IPS-15b (cell line): ENCODE results near the gene ARHGEF2.

Experiments used
- H3K27me3 ChIP-seq: one replicate; pipeline ENCODE4 v1.6.1; 2013; ENCODE audit warnings: low read length; ENCODE audit not compliant: control insufficient read depth, insufficient read depth
- H3K36me3 ChIP-seq: one replicate; pipeline ENCODE4 v1.6.1; 2013; ENCODE audit warnings: low read length; ENCODE audit not compliant: control insufficient read depth, insufficient read depth
- H3K4me1 ChIP-seq: one replicate; pipeline ENCODE4 v1.6.1; 2013; ENCODE audit warnings: mild to moderate bottlenecking, low read length; ENCODE audit not compliant: control insufficient read depth, insufficient read depth
- H3K4me3 ChIP-seq: one replicate; pipeline ENCODE4 v1.5.1; 2013; ENCODE audit warnings: low read depth, low read length
- H3K9ac ChIP-seq: one replicate; pipeline ENCODE4 v1.6.1; 2013; ENCODE audit warnings: low read depth, mild to moderate bottlenecking, low read length
- H3K9me3 ChIP-seq: one replicate; pipeline ENCODE4 v1.6.1; 2013; ENCODE audit warnings: mild to moderate bottlenecking, low read length; ENCODE audit not compliant: control insufficient read depth, insufficient read depth

ARHGEF2 gene

DNA sequence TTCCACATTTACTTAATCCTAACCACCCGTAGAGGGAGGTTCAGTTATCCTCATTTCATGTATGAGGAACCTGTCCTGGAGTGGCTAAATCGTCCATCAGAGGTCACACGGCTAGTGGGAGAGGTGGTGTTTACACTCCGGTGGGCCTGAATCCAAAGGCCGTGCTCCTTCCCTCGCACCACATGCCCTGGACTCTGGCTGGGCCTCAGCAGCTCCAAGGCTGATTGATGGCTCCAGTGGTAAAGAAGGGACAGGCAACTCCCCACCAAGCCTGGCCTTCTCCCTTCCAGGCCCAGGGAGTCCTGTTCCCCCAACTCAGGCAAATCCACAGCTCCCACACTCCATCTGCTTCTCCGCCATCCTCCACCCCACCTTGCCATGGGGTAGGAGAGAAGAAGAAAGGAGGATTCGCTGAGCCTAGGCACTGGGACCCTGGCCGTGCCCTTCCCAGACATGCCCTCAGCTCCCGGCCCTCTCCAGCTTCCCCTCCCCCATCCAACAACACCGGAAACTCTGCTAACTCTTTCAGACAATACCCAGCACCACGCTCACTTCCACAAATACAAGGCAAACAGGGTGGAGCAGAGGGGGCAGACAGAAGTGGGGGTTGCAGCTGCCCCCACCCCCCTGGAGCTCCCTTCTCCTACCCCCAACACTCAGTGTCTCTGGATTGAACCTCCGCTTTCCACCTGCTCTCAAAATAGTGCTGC lies 10.9 kb downstream of the ARHGEF2 start:
- Histone ChIP-seq H3K36me3 (peaks cover 55% of the 10 kb centered on the region), H3K4me1 (peaks cover 26% of the 10 kb centered on the region), H3K9ac (peak overlapping the region; percentile 60), H3K9me3 (no peaks in the 10 kb centered on the region), H3K27me3 (no peaks in the 10 kb centered on the region), H3K4me3 (no peak overlapping the region)

DNA sequence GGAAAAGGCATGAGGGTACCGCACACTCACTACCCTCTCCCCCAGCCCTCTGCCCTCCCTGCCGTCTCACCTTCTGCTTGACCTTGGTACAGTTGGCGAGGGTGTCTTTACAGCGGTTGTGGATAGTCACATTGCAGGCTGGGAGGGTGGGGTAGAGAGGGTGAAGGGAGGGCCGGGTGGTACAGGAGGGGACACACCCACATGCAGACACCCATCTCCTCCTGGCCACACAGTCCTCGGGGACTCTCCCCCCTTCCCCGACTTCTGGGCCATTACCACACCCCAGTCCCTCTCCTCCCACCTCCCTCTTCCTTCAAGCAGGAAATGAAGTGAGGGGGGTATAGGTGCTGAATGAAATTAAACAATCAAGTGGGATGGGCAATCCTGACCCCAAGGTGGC lies 11.6 kb downstream of the ARHGEF2 start:
- peaks cover 26% of the 10 kb centered on the region for H3K4me1 ChIP-seq
- no peak overlapping the region for H3K9ac ChIP-seq
- no peaks in the 10 kb centered on the region for H3K9me3 ChIP-seq
- H3K27me3 ChIP-seq: no peaks in the 10 kb centered on the region
- no peak overlapping the region for H3K4me3 ChIP-seq
- peaks cover 63% of the 10 kb centered on the region for H3K36me3 ChIP-seq

GRCh38 chr1:155966135-155966534 lies 12.2 kb downstream of the ARHGEF2 start:
- Histone ChIP-seq H3K9ac (no peak overlapping the region), H3K27me3 (no peaks in the 10 kb centered on the region), H3K4me1 (peaks cover 26% of the 10 kb centered on the region), H3K36me3 (peaks cover 67% of the 10 kb centered on the region), H3K4me3 (no peak overlapping the region), H3K9me3 (no peaks in the 10 kb centered on the region)

DNA sequence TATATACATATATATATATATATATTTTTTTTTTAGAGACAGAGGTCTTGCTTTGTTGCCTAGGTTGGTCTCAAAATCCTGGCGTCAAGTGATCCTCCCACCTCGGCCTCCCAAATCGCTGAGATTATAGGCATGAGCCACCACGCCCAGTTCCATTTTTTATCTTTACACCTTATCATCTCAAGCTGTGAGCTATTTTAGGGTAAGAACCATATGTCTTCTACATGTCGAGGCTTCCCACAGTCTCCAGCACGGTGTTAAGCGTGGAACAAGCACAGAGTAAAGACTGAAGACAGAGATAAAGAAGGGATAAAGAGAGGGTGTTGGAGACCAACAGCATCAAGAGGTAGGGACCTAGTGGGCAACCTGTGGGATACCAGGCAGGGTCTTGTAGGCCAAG lies 14.2 kb downstream of the ARHGEF2 start:
- Histone ChIP-seq H3K4me1 (peaks cover 16% of the 10 kb centered on the region), H3K9ac (no peak overlapping the region), H3K27me3 (no peaks in the 10 kb centered on the region), H3K9me3 (no peaks in the 10 kb centered on the region), H3K4me3 (no peak overlapping the region), H3K36me3 (peaks cover 71% of the 10 kb centered on the region)

DNA sequence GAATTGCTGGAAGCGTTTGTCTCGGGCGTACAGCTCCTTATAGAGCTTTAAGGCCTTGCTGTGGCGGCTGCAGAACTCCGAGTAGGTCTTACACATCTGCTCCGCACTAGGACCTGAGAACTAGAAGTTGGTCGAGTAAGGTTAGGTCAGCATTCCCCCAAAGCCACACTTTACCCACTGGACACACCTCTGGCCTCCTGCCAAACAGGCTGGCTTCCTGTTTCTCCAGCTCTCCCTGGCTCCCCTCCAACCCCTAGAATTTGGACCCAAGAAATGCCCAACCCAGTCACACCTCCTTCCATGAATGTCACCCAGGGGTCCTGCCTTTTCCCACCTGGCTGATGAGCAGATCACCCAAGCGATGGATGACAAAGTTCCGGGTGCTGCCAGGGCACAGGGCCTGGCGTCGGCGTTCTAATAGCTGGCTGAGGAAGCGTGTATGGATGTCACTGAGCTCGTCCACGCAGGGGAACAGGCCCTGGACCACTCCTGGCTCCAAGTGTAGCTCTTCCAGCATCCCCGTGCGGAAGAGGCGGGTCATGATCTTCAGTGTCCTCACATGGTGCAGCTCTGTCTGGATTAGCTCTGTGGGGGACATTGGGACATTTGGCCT lies 15.6 kb downstream of the ARHGEF2 start:
- Histone ChIP-seq H3K27me3 (no peaks in the 10 kb centered on the region), H3K4me3 (no peak overlapping the region), H3K36me3 (peaks cover 70% of the 10 kb centered on the region), H3K9ac (no peak overlapping the region), H3K9me3 (no peaks in the 10 kb centered on the region), H3K4me1 (peaks cover 5% of the 10 kb centered on the region)

DNA sequence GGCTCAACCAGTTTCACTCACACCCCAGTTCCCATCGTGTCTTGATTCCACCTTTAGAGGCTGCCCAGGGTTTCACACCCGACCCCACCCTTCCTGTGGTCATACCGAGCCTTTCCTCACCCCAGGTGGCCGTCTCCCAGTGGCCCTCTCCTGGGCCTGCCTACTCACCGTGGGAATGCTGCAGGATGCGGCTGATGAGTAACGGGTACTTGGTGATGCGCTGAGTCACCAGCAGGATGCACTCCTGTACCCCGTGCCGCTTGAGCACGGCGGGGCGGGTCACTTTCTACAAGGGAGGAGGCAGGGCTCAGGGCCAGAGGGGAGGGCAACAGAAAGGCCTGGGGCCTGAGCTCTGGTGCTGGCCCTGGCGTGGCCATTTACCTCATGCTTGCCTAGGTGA lies 16.4 kb downstream of the ARHGEF2 start:
- no peak overlapping the region for H3K9ac ChIP-seq
- H3K9me3 ChIP-seq: no peaks in the 10 kb centered on the region
- peaks cover 72% of the 10 kb centered on the region for H3K36me3 ChIP-seq
- H3K4me3 ChIP-seq: no peak overlapping the region
- no peaks in the 10 kb centered on the region for H3K4me1 ChIP-seq
- no peaks in the 10 kb centered on the region for H3K27me3 ChIP-seq

DNA sequence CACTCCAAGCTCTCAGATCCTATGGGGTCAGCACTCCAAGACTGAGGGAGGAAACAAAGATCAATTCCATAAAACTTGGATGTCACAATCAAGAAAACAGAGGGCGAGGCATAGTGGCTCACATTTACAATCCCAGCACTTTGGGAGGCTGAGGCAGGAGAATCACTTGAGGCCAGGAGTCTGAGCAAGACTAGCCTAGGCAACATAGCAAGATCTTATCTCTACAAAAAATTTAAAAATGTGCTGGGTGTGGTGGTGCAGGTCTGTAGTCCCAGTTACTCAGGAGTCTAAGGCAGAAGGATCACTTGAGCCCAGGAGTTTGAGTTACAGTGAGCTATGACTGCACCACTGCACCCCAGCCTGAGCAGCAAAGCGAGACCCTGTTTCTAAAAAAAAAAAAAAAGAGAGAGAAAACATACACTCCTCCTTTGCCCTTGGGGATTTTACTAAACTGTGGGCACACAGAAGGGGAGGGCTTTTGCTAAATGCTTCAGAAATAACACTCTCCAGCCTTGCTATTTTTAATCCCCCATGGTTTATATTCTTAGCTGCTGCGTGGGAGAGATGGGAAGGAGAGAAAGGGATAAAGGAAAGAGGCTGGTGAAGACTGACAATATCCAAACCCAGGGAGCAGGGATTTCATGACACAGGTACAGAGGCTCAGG lies 18.1 kb downstream of the ARHGEF2 start:
- Histone ChIP-seq H3K9ac (no peak overlapping the region), H3K27me3 (no peaks in the 10 kb centered on the region), H3K4me1 (no peaks in the 10 kb centered on the region), H3K4me3 (no peak overlapping the region), H3K36me3 (peaks cover 58% of the 10 kb centered on the region), H3K9me3 (no peaks in the 10 kb centered on the region)

DNA sequence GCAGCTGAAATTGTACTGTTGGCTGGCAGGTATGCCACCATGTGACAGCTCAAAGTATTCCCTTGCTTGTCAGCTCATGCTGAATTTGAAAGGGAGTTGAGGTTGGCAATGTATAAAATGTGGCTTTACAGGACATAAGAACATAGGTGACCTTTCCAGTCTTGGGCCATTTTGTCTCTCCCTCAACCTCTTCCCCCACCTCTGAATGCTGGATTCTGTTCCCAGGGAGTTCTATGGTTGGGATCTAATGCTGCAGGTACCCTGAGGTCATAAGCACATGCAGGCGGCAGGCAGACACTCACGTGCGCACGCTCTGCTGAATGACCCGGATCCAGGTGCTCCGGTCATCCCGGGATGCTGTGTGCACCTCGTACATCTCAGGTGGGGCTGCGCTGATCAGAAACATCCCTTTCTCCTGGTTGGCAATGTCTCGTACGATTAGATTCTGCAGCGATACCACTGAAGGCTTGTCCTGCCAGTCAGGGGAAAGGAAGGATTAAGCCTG lies 20.9 kb downstream of the ARHGEF2 start:
- Histone ChIP-seq H3K36me3 (peaks cover 64% of the 10 kb centered on the region), H3K9ac (no peak overlapping the region), H3K9me3 (no peaks in the 10 kb centered on the region), H3K4me1 (no peaks in the 10 kb centered on the region), H3K4me3 (no peak overlapping the region), H3K27me3 (no peaks in the 10 kb centered on the region)

DNA sequence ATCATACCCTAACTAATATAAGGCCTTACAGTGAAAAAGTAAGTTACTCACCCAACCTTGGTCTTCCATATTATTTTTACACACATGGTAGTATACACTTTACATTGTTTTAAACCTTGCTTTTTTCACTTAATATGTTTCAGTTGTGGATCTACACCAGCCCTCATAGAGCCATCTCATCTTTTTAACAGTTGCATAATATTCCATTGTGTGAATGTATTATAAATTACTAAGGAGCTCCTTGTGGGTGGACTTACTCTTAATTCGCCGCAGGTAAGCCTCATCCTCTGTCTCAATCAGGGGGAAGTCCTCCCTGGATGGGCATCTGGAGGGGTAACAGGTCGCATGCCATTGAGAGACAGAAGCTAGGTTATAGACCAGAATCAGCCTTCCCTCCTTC lies 23.7 kb downstream of the ARHGEF2 start:
- Histone ChIP-seq H3K4me3 (no peak overlapping the region), H3K9ac (no peak overlapping the region), H3K27me3 (no peaks in the 10 kb centered on the region), H3K4me1 (no peaks in the 10 kb centered on the region), H3K36me3 (peaks cover 66% of the 10 kb centered on the region), H3K9me3 (no peaks in the 10 kb centered on the region)

- Histone ChIP-seq H3K36me3 (peaks cover 60% of the 10 kb centered on the region), H3K9ac (no peak overlapping the region), H3K9me3 (no peaks in the 10 kb centered on the region)
Observed at GRCh38 chr1:155952505-155952890, 25.8 kb downstream of the ARHGEF2 start.

DNA sequence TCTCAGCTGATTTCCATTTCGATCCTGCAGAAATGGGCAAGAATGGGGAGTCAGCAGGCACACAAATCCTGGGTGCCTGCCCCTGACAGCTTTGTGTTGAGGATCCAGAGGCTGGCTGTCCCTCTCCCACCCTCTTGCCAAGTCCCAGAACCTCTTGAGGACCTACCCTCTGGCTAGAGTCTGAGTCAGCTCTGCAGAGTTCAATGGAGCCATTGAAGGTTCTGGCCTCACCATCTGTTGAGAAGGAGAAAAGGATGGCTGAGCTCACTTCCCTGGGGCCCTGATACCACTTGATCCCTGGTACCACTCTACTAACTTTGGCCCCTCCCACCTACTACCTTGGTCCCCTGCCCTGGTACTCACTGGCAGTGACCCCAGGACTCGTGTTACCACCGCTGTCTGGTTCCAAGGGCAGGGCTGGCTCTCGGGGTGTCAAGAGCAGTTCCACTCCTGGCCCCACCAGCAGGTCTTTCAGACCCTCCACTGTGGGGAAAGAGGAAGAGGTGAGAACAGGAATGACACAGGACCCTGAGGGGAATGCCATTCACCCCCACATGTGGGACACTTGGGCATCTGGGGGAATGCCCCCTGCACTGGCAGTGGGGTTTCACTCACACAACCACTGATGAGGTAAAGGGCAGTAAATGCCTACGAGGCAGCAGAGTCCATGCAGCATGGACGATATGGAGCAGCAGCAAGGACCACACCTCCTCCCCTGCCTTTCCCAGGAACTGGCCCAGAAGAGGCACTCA lies 26.4 kb downstream of the ARHGEF2 start:
- Histone ChIP-seq H3K4me1 (peaks cover 4% of the 10 kb centered on the region), H3K27me3 (no peaks in the 10 kb centered on the region), H3K9me3 (no peaks in the 10 kb centered on the region), H3K36me3 (peaks cover 60% of the 10 kb centered on the region), H3K9ac (no peak overlapping the region), H3K4me3 (no peak overlapping the region)

More at GRCh38 chr1:155952505-155952890, 25.8 kb downstream of the ARHGEF2 start:
- Histone ChIP-seq H3K4me1 (no peaks in the 10 kb centered on the region), H3K27me3 (no peaks in the 10 kb centered on the region), H3K4me3 (no peak overlapping the region)
